ENCODE results near the gene THTPA. TPM values are rescaled to one million over a fixed set of nuclear protein-coding genes. Genes with fewer than 3 reads are reported as not detected.

THTPA gene
- polyA plus RNA-seq, 3 donors, result 15.3 to 18.2 (median 17.0) TPM

DNA sequence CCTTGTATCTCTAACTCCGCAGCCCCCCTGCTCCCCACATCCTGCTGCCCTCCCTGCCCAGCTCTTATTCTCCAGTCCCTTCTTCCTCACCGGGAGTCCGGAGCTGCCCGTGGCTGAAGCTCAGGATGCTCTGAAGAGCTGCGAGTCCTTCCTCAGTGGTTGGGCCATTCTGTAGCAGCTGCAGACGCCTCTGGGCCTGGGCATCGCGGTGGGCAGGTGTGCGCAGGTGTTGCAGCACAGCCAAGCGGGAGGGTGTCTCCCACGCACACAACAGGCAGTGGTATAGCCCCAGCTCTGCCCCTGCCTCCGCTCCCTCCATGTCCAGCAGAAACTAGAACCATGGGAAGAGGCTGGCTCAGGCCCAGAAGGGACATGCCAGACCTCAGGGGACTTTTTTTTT is 24.7 kb upstream of the THTPA start:
- TF ChIP-seq, protein P1, sequence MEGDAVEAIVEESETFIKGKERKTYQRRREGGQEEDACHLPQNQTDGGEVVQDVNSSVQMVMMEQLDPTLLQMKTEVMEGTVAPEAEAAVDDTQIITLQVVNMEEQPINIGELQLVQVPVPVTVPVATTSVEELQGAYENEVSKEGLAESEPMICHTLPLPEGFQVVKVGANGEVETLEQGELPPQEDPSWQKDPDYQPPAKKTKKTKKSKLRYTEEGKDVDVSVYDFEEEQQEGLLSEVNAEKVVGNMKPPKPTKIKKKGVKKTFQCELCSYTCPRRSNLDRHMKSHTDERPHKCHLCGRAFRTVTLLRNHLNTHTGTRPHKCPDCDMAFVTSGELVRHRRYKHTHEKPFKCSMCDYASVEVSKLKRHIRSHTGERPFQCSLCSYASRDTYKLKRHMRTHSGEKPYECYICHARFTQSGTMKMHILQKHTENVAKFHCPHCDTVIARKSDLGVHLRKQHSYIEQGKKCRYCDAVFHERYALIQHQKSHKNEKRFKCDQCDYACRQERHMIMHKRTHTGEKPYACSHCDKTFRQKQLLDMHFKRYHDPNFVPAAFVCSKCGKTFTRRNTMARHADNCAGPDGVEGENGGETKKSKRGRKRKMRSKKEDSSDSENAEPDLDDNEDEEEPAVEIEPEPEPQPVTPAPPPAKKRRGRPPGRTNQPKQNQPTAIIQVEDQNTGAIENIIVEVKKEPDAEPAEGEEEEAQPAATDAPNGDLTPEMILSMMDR (IDR thresholded peaks at IDR 0.05), result no peak
- Histone ChIP-seq H3K9ac (ENCODE audit: insufficient read depth, low read length, poor library complexity, severe bottlenecking) (no peak overlapping the region), H3K27me3 (ENCODE audit: control insufficient read depth in 2 of 2, insufficient read depth in 2 of 2, low read length in 2 of 2) (no peaks in the 10 kb centered on the region), H3K4me2 (replicated peaks; ENCODE audit: extremely low read depth, low read length, poor library complexity, severe bottlenecking) (no peak overlapping the region), H3K27ac (ENCODE audit: low read depth in 1 of 2, low read length in 2 of 2) (no peak overlapping the region), H3K79me2 (ENCODE audit: insufficient read depth, low read length) (no peaks in the 10 kb centered on the region), H3K36me3 (replicated peaks in 1 of 2; ENCODE audit: control insufficient read depth in 1 of 2, insufficient read depth in 2 of 2, low read length in 2 of 2) (no peaks in the 10 kb centered on the region), H3K9me3 (replicated peaks in 1 of 2; ENCODE audit: control insufficient read depth in 1 of 2, insufficient read depth in 1 of 2, low read length in 2 of 2) (no peaks in the 10 kb centered on the region), H2AFZ (ENCODE audit: insufficient read depth, low read depth, low read length, poor library complexity, severe bottlenecking) (no peak overlapping the region), H3K4me1 (ENCODE audit: control insufficient read depth in 1 of 2, insufficient read depth in 2 of 2, low read length in 2 of 2) (peaks cover 0 to 4% of the 10 kb centered on the region in 2 donors), H3K4me3 (replicated peaks in 1 of 3; ENCODE audit: low read depth in 2 of 3, low read length in 3 of 3) (no peak overlapping the region), H4K20me1 (ENCODE audit: insufficient read depth, low read length) (no peaks in the 10 kb centered on the region)
- H3K9me3 Mint-ChIP-seq, result peaks cover 0 to 2% (median 0%) of the 10 kb centered on the region in 7 donors
- H3K4me3 Mint-ChIP-seq, result no peak overlapping the region
- H3K27ac Mint-ChIP-seq, result peak overlapping the region in 1 of 7 donors; percentile 70
- WGBS (ENCODE audit: insufficient coverage), result 93% methylated on average over 11 of the region's 12 CpGs
- intact Hi-C loops (cut with micrococcal nuclease), result no loop called here
- DNase-seq, result no peak
- H3K36me3 Mint-ChIP-seq, result no peaks in the 10 kb centered on the region
- H3K4me1 Mint-ChIP-seq, result peaks cover 12% of the 10 kb centered on the region
- peaks cover 0 to 4% (median 4%) of the 10 kb centered on the region in 3 donors for H3K27me3 Mint-ChIP-seq (ENCODE audit: low read depth in 3 of 3)

DNA sequence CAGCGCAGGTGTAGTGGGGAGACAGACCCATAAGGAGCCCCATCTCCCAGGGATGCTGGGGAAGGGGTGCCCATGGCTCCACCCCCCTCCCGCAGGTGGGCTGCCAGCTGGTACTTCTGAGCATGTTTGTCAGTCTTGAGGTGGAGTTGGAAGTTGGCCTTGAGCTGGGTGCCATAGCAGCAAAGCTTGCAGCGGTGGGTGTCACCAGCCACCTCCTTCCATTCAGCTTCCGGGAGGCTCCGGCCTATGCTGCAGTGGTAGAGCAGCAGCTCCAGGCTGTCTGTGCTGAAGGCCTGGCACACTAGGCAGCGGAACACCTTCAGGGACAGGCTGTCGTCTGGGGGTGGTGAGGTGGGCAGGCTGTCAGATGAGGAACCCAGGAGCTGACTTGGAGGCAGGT is 23.4 kb upstream of the THTPA start:
- Histone ChIP-seq H3K9ac (ENCODE audit: insufficient read depth, low read length, poor library complexity, severe bottlenecking) (no peak overlapping the region), H4K20me1 (ENCODE audit: insufficient read depth, low read length) (no peaks in the 10 kb centered on the region), H3K27me3 (ENCODE audit: control insufficient read depth in 2 of 2, insufficient read depth in 2 of 2, low read length in 2 of 2) (no peaks in the 10 kb centered on the region), H3K9me3 (replicated peaks in 1 of 2; ENCODE audit: control insufficient read depth in 1 of 2, insufficient read depth in 1 of 2, low read length in 2 of 2) (no peaks in the 10 kb centered on the region), H3K27ac (ENCODE audit: low read depth in 1 of 2, low read length in 2 of 2) (no peak overlapping the region), H3K4me1 (ENCODE audit: control insufficient read depth in 1 of 2, insufficient read depth in 2 of 2, low read length in 2 of 2) (peaks cover 0 to 4% of the 10 kb centered on the region in 2 donors), H3K79me2 (ENCODE audit: insufficient read depth, low read length) (no peaks in the 10 kb centered on the region), H2AFZ (ENCODE audit: insufficient read depth, low read depth, low read length, poor library complexity, severe bottlenecking) (no peak overlapping the region), H3K4me2 (replicated peaks; ENCODE audit: extremely low read depth, low read length, poor library complexity, severe bottlenecking) (no peak overlapping the region), H3K36me3 (replicated peaks in 1 of 2; ENCODE audit: control insufficient read depth in 1 of 2, insufficient read depth in 2 of 2, low read length in 2 of 2) (no peaks in the 10 kb centered on the region), H3K4me3 (replicated peaks in 1 of 3; ENCODE audit: low read depth in 2 of 3, low read length in 3 of 3) (no peak overlapping the region)
- Mint-ChIP-seq H3K36me3 (no peaks in the 10 kb centered on the region), H3K4me3 (no peak overlapping the region), H3K27ac (no peak overlapping the region), H3K4me1 (peaks cover 12% of the 10 kb centered on the region), H3K9me3 (peaks cover 0 to 2% (median 0%) of the 10 kb centered on the region in 7 donors), H3K27me3 (ENCODE audit: low read depth in 3 of 3) (peaks cover 1 to 4% (median 3%) of the 10 kb centered on the region in 3 donors)
- TF ChIP-seq, protein P1 (IDR thresholded peaks at IDR 0.05), result no peak
- no peak for DNase-seq
- 95% methylated on average over 7 of the region's 7 CpGs for WGBS (ENCODE audit: insufficient coverage)
- intact Hi-C loops (cut with micrococcal nuclease), result no loop called here
